Fibroblast of lung (primary cell): ENCODE data around the gene GTF2H1.

ENCODE experiments used
- CTCF ChIP-seq, 2 donors: IDR thresholded peaks in 1 of 2; conservative IDR thresholded peaks in 1 of 2; 1 replicate in 1 of 2; 2 replicates in 1 of 2; pipeline ENCODE4 v1.5.1; 2011 to 2012; ENCODE audit warnings: low read length in 2 of 2, control low read depth in 1 of 2, inconsistent platforms in 1 of 2, low read depth in 1 of 2, mild to moderate bottlenecking in 1 of 2
- EZH2 ChIP-seq: IDR thresholded peaks from 2 replicates; pipeline ENCODE4 v1.5.1; 2012; ENCODE audit warnings: low read length, control low read depth, mild to moderate bottlenecking; ENCODE audit errors: missing control alignments

- TF ChIP-seq CTCF (conservative IDR thresholded peaks at IDR 0.05 in 1 of 2, IDR thresholded peaks at IDR 0.05 in 1 of 2; ENCODE audit: low read depth in 1 of 2, low read length in 2 of 2) (no peak), EZH2 (no peak)
These were observed 10.5 kb downstream of the GTF2H1 start for GRCh38 chr11:18332891-18333290.
